Measurements from ENCODE around the gene KLHL35.

The KLHL35 gene, protein sequence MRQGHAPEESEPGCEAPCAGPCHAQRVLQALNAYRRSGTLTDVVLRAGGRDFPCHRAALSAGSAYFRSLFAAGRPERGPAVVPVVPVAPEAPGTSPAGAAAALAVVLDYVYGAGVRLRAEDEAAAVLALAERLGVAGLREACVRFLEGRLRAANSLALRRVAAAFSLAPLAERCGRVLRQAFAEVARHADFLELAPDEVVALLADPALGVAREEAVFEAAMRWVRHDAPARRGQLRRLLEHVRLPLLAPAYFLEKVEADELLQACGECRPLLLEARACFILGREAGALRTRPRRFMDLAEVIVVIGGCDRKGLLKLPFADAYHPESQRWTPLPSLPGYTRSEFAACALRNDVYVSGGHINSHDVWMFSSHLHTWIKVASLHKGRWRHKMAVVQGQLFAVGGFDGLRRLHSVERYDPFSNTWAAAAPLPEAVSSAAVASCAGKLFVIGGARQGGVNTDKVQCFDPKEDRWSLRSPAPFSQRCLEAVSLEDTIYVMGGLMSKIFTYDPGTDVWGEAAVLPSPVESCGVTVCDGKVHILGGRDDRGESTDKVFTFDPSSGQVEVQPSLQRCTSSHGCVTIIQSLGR

DNA sequence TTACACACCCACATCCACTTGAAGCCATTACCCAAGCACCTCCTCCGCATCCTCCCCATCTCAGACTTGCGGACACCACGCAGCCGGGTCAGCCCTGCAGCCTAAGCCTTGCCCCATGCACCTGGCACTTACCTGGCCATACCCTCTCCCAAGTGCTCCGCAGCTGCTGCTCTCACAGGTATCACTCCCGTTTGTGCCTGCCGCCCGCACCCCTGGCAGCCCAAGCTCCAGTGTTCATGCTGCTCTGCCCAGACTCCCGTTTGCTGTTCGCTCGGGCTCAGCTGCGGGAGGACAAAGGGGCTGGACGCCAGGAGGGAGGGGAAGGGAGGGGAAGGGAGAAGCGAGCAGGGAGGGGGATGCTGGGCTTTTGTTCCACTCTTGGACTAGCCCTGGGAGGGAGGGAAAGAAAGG is at the start of gene KLHL35:
Gene KLHL35 (minus strand): TSS at position 293 of the 411 bp plus-strand sequence. CDS start 2,574 bp downstream, outside the sequence.
- no peak for DNase-seq
- Histone ChIP-seq H3K36me3 (peaks cover 14% of the 10 kb centered on the region), H3K27me3 (ENCODE audit: insufficient read depth, low read depth, severe bottlenecking) (no peaks in the 10 kb centered on the region), H3K4me3 (ENCODE audit: low read depth, low read length) (no peak within 1 kb of the TSS), H3K27ac (no peak within 1 kb of the TSS), H3K9me3 (ENCODE audit: severe bottlenecking) (no peaks in the 10 kb centered on the region)
- TF ChIP-seq, protein P1, sequence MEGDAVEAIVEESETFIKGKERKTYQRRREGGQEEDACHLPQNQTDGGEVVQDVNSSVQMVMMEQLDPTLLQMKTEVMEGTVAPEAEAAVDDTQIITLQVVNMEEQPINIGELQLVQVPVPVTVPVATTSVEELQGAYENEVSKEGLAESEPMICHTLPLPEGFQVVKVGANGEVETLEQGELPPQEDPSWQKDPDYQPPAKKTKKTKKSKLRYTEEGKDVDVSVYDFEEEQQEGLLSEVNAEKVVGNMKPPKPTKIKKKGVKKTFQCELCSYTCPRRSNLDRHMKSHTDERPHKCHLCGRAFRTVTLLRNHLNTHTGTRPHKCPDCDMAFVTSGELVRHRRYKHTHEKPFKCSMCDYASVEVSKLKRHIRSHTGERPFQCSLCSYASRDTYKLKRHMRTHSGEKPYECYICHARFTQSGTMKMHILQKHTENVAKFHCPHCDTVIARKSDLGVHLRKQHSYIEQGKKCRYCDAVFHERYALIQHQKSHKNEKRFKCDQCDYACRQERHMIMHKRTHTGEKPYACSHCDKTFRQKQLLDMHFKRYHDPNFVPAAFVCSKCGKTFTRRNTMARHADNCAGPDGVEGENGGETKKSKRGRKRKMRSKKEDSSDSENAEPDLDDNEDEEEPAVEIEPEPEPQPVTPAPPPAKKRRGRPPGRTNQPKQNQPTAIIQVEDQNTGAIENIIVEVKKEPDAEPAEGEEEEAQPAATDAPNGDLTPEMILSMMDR (IDR thresholded peaks at IDR 0.05; ENCODE audit: low read depth, low read length): no peak

DNA sequence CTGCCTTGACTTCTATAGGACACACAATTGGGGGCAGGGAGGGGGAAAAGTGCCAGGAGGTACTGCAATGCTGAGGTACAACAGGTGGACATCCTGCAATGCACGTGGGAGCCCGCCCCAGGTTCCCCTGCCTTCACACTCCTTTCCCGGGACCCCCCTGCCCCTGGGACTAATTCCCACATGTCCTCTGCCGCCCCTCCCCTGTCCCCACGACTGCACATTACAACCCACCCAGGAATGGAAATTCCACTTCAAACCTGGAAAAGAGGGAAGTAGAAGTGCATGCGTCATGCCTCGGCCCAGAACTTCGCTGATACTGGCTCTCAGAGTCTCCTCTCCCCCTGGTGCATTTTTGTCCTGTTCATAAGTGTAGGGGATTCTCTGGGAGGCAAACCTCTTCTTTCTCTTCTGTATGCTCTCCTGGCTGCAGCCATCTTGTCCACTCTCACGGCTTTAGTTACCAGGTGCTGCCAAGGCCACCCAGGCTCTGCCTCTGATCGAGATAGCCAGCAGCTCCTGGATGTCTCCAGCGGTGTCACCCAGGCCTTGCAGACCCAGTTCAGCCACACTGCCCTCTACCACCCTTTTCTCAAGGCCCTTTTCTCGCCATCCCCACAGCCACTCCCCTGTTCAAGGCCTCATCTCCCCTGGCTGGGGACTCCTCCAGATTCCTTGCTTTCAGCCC is 49.1 kb upstream of the KLHL35 start:
- no peak overlapping the region for H3K27ac ChIP-seq
- no peaks in the 10 kb centered on the region for H3K9me3 ChIP-seq (ENCODE audit: severe bottlenecking)
- H3K27me3 ChIP-seq (ENCODE audit: insufficient read depth, low read depth, severe bottlenecking): no peaks in the 10 kb centered on the region
- DNase-seq: no peak
- H3K36me3 ChIP-seq: peaks cover 16% of the 10 kb centered on the region
- TF ChIP-seq, protein P1 (IDR thresholded peaks at IDR 0.05; ENCODE audit: low read depth, low read length): no peak
- H3K4me3 ChIP-seq (ENCODE audit: low read depth, low read length): no peak overlapping the region

DNA sequence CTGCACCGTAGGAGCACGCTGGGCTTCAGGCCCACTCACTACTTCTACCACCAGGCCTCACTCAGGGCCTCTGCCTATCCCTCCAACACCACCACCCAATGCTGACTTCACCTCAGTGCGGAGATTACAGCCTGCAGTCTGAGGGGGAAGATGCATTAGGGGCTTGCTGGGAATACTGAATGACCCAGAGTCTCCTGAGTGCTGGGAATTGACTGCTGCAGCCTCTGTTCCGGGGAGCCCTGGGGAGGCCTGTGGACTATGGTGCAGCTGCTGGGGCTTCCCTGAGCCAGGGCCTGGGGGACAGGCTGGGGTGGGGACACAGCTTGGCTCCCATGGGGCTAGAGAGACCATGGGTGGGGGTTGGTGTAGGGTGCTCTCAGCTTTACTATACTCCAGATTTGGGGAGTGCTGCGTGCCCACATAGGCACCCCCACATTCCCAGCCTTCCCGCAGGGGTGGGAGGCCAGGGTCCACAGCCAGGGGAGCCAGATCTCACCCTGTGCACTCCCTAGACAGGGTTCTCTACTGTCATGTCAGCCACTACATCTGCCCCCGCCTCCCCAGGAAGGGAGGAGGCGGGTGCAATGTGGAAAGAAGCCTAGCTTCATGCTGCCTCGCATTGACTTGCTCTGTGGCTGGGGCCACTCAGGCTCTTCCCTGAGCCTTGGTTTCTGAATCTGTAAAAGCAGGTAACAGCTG is 48.4 kb upstream of the KLHL35 start:
- Histone ChIP-seq H3K27me3 (ENCODE audit: insufficient read depth, low read depth, severe bottlenecking) (no peaks in the 10 kb centered on the region), H3K36me3 (peaks cover 18% of the 10 kb centered on the region), H3K4me3 (ENCODE audit: low read depth, low read length) (no peak overlapping the region), H3K9me3 (ENCODE audit: severe bottlenecking) (no peaks in the 10 kb centered on the region), H3K27ac (no peak overlapping the region; the same call in 1 of the 2 replicates)
- TF ChIP-seq, protein P1 (IDR thresholded peaks at IDR 0.05; ENCODE audit: low read depth, low read length): no peak
- DNase-seq: no peak

DNA sequence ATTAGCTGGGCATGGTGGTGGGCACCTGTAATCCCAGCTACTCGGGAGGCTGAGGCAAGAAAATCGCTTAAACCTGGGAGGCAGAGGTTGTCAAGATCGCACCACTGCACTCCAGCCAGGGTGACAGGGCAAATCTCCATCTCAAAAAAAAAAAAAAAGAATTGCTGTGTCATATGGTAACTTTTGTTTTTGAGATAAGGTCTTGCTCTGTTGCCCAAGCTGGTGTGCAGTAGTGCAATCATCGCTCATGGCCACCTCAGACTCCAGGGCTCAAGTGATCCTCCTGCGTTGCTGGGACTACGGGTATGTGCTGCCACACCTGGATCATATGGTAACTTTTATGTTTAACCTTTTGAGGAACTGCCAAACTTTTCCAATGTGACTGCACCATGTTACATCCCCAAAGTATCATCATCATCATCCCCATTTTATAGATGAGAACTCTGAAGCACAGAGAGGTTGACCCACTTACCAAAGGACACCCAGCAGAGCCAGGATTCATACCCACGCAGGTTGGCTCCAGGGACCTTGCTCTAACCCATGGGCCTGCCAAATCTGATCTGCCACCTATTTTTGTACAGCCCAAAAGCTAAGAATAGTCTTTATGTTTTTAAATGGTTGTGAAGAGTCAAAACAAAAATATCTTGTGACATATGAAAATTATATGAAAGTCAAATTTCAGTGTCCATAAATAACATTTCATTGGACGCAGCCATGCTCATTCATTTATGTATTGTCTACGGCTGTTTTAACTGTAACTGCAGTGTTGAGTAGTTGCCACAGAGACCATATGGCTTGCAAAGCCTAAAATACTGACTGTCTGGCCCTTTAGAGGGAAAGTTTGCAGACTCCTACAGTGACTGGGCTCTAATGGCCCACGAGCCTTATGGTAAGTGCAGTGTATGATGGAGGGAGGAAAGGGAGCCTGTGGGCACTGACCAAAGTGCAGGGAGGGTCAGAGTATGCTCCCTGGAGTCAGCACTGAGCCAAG is 47.5 kb upstream of the KLHL35 start:
- no peaks in the 10 kb centered on the region for H3K27me3 ChIP-seq (ENCODE audit: insufficient read depth, low read depth, severe bottlenecking)
- H3K27ac ChIP-seq: no peak overlapping the region; the same call in 1 of the 2 replicates
- H3K9me3 ChIP-seq (ENCODE audit: severe bottlenecking): no peaks in the 10 kb centered on the region
- TF ChIP-seq, protein P1 (IDR thresholded peaks at IDR 0.05; ENCODE audit: low read depth, low read length): no peak
- no peak overlapping the region for H3K4me3 ChIP-seq (ENCODE audit: low read depth, low read length)
- H3K36me3 ChIP-seq: peaks cover 23% of the 10 kb centered on the region
- DNase-seq: no peak
